ENCODE results near the gene LRP1. TPM values are rescaled to one million over a fixed set of nuclear protein-coding genes. Genes with fewer than 3 reads are reported as not detected.
A peak's percentile ranks its signal among the peaks of the same experiment; 100 is the strongest.

Gene LRP1
- total and polyA plus RNA-seq, 2 of the 4 experiments (the other 2 are of a cell fraction) = 73.1 to 142 TPM

DNA sequence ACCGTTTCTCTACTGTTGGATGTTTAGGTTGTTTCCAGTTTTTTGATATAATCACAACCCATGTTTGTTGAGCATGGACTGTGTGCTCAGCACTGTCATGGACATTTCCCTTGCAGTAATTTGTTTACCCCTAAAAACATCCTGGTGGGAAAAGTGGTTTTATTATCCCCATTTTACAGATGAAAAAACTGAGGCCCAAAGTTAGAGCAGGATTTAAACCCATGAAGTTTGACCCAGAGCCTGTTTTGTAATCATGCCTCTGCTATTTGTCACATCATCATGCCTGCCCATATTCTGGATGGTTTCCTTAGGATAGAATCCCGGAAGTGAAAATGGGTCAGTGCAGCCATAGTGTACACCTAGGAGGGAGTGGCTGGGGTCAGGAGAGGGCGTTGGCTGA, 36.2 kb downstream of the LRP1 start:
- ChIA-PET CTCF (no interaction called here), POLR2A (ENCODE audit: unreplicated experiment) (no interaction called here)
- Histone ChIP-seq H3K27me3 (ENCODE audit: control insufficient read depth, insufficient read depth, low read length) (no peaks in the 10 kb centered on the region), H2BK15ac (ENCODE audit: low read depth, low read length) (no peak overlapping the region), H3K23ac (ENCODE audit: low read depth, low read length) (no peak overlapping the region), H3K18ac (ENCODE audit: low read depth, low read length) (no peak overlapping the region), H4K91ac (ENCODE audit: insufficient read depth, low read depth, low read length) (no peak overlapping the region), H2BK20ac (ENCODE audit: low read depth, low read length) (no peak overlapping the region), H3K9me3 (ENCODE audit: control insufficient read depth, insufficient read depth, low read length) (no peaks in the 10 kb centered on the region), H2BK5ac (ENCODE audit: low read depth, low read length, poor library complexity, severe bottlenecking) (no peak overlapping the region), H3K4me2 (ENCODE audit: low read depth, low read length) (no peak overlapping the region), H3K9me1 (ENCODE audit: insufficient read depth, low read length) (peaks cover 18% of the 10 kb centered on the region), H2AFZ (replicated peaks; ENCODE audit: low read length, poor library complexity) (no peak overlapping the region), H3K56ac (ENCODE audit: extremely low read depth, insufficient read depth, low read length) (no peak overlapping the region), H3K4me3 (ENCODE audit: insufficient read depth, low read depth, low read length) (no peak overlapping the region), H2AK9ac (replicated peaks; ENCODE audit: low read depth, low read length, poor library complexity) (peak overlapping the region; percentile 44), H3K4me1 (ENCODE audit: control insufficient read depth, insufficient read depth, low read length) (peaks cover 4% of the 10 kb centered on the region; the same call in 1 of the 2 replicates), H4K5ac (ENCODE audit: low read depth, low read length) (no peak overlapping the region), H2BK120ac (ENCODE audit: low read depth, low read length) (no peak overlapping the region), H4K20me1 (ENCODE audit: insufficient read depth, low read length) (peaks cover 44% of the 10 kb centered on the region), H3K9ac (ENCODE audit: low read depth, low read length) (no peak overlapping the region), H3K36me3 (ENCODE audit: control insufficient read depth, insufficient read depth, low read length) (peaks cover 88% of the 10 kb centered on the region), H3K14ac (replicated peaks; ENCODE audit: low read depth, low read length) (no peak overlapping the region), H2AK5ac (ENCODE audit: low read depth, low read length) (no peak overlapping the region), H3K4ac (ENCODE audit: low read depth, low read length) (no peak overlapping the region), H3K79me1 (ENCODE audit: low read depth in 1 of 2, low read length in 2 of 2) (peaks cover 12 to 69% of the 10 kb centered on the region in 2 experiments; a peak in 3 of 4 replicates), H3K27ac (ENCODE audit: insufficient read depth, low read length) (no peak overlapping the region), H4K8ac (ENCODE audit: low read depth in 2 of 2, low read length in 2 of 2) (no peak overlapping the region)
- no peak for DNase-seq
- dilution Hi-C loops (cut with HindIII; ENCODE audit: low sequenced_read_pairs, unreplicated experiment) (no loop called here), intact Hi-C loops (cut with micrococcal nuclease) (no loop called here), in situ Hi-C loops (cut with MboI; ENCODE audit: low sequenced_read_pairs) (no loop called here)
- no peak for TF ChIP-seq CEBPB (IDR thresholded peaks at IDR 0.05; ENCODE audit: low read depth, low read length)
- no peak for TF ChIP-seq ELK1 (IDR thresholded peaks at IDR 0.05; ENCODE audit: borderline replicate concordance, low read depth, low read length)
- TF ChIP-seq SMC3 (IDR thresholded peaks at IDR 0.05; ENCODE audit: low read depth, low read length) = no peak
- TF ChIP-seq RFX5 (IDR thresholded peaks at IDR 0.05; ENCODE audit: low read depth, low read length) = no peak
- no TSS peak for BruUV-seq (replicated peaks)
- WGBS, 2 experiments (ENCODE audit: extremely low coverage in 2 of 2, insufficient read length in 1 of 2) = 88% methylated on average over 1 of the region's 3 CpGs; no CpG with 5 or more reads in 1 of the 2 experiments
- ATAC-seq (ENCODE audit: low read depth) = no peak

All from IMR-90 (cell line).